NCI-H2081 (cell line): ENCODE data around the gene TTLL11.
A peak's percentile ranks its signal among the peaks of the same experiment; 100 is the strongest.

Source experiments
- DNase-seq, 2 experiments: peaks; one replicate each; lab custom pipeline; 2025; lab: John Stamatoyannopoulos, UW

TTLL11 gene

GRCh38 chr9:121785673-121786542 lies 307.2 kb downstream of the TTLL11 start:
- no peak for DNase-seq

- DNase-seq = no peak
These were observed 308.2 kb downstream of the TTLL11 start for GRCh38 chr9:121784731-121785411.

GRCh38 chr9:121783521-121784507 lies 309.3 kb downstream of the TTLL11 start:
- DNase-seq = no peak

DNA sequence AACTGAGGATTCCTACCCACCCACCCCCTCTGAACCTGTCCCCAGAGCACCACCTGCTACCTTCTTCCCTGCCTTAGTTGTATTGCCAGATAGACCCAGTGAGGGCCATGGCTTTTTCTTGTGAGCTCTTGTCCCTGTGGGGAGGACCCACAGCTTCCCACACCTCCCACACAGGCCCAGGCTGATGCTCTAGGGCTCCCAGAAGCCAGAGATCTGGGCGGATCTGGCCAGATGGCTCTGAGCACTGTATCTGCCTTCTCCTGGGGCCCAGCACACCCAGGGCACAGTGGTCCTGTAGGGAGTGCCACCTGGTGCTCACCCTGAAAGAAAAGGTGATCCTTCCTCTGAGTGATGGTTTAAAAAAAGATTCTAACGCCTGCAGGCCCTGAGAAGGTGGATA lies 310.0 kb downstream of the TTLL11 start:
- no peak for DNase-seq

GRCh38 chr9:121782514-121783110 lies 310.5 kb downstream of the TTLL11 start:
- no peak for DNase-seq

GRCh38 chr9:121781701-121782464 lies 311.2 kb downstream of the TTLL11 start:
- no peak for DNase-seq

DNA sequence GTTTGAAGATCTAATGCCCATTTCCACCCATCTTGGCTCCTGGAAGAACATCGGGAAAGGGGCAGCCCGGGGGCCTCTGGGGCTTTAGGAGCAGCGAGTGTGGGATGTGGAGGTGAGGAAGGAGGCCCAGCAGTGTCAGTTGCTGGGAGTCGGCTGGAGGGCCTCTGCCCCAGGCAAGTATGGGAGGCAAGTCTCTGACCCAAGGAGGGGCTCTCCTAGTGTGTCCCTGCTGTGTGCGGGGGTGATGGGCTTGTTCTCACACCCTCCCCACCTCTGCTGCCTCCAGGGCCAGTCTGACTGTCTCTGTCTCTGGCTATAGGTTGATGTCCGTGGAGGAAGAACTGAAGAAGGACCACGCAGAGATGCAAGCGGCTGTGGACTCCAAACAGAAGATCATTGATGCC lies 312.0 kb downstream of the TTLL11 start:
- DNase-seq = no peak

- peak in 1 of 2 experiments; percentile 57 for DNase-seq
These were observed 312.7 kb downstream of the TTLL11 start for GRCh38 chr9:121780177-121781040.

DNA sequence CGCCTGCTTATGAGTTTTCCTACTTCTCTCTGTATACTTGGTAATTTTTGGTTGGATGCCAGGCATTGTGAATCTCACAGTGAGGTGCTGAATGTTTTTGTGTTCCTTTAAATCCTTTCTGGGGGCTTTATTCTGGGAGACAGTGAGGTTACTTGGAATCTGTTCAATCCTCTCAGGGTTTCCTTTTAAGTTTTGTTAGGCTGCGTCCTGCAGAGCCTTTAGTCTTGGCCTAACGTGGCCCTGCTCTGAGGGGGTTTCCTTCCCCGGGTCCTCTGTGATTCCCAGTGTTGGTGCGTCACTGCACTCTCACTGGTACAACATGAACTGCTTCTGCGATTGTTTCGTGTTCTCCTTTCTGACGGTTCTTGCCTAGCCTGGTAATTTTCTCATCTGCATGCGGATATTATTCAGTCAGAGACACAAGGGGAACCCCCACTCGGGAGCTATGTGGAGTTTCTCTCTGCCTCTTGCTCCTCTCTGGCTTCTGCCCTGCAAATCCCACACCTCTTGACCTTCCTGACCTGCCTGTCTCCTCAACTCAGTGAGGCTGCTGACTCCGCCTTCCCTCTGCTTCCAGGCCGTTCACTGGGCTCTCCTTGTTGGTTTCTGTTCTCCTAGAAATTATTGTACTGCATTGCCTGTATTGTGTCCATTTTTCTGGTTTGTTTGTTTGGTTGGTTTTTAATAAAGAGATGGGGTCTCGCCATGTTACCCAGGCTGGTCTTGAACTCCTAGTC lies 313.6 kb downstream of the TTLL11 start:
- DNase-seq = no peak

DNA sequence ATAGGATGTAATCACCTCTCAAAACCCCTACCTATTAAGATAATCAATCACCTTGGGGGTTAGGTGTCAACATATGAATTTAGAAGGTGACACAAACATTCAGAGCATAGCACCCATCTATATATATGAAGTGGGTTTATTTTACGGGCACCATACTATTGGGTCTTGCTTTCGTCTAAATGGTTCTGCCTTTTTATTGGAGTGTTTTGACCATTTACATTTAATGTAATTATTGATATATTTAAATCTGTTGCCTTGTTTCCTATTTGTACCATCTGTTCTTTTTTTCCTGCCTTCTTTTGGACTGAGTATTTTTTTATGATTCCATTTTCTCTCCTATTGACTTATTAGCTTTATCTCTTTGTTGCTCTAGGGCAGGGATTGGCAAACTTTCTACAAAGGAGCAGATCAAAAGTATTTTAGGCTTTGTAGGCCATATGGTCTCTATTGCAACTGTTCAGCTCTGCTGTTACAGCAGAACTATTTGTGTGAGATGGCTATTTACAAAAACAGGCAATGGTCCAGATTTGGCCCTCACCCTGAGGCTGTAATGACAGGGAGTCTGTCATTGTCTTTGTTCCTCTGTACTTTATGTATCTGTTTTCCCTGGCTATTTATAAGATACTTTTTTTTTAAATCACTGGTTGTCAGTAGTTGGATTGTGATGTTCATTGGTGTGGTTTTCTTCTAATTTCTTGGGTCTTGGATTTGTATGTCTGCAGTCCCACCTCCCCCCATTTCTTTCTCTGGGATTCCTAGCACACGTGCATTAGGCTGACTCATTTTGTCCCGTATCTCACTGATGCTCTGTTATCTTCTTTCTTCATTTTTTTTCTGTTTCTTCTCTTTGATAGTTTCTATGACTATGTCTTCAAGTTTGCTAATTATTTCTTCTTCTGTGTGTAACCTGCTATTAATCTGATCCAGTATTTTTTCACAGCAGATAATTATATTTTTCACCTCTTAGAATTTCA lies 314.6 kb downstream of the TTLL11 start:
- peak in 1 of 2 experiments; percentile 23 for DNase-seq

DNA sequence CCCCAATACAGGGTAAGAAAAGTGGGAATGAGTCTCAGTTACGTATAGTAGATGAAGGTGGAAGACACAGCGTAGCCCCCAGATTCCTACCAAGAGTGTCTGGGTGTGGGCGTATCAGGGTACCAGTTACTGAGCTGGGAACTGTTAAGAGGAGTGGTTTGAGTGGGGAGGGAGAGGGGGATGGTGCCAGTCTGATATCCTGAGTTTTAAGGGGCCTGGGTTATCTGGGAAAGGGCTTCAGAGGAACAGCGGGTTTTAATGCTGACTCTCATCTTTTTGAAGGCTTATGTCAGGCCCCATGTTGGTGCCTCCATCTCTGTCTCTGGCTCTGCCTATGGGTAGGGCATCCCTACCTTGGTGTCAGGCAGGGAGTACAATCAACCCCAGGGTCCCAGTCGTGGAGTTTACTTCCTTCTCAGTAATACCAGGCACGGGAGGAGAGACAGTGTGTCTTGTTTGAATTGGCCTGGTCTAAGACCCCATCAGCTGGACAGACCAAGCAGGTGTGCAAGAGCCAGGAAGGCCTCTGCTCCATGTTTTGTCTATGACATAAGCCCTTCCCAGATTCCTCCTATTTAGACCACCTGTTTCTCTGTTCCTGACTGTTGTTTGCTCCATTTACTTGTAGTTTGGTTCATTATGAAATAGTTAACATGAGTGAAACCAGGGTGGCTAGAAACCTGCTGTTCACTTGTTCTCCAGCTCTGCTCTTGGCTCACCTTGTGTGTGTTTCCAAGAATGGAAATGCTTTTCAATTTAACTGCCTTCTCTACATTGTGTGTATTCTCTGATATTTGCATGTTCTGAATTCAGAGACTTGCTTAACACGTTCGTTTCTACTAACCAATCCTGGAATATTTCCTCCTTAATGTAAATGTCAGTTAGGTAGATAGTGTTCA lies 316.1 kb downstream of the TTLL11 start:
- DNase-seq = no peak

DNA sequence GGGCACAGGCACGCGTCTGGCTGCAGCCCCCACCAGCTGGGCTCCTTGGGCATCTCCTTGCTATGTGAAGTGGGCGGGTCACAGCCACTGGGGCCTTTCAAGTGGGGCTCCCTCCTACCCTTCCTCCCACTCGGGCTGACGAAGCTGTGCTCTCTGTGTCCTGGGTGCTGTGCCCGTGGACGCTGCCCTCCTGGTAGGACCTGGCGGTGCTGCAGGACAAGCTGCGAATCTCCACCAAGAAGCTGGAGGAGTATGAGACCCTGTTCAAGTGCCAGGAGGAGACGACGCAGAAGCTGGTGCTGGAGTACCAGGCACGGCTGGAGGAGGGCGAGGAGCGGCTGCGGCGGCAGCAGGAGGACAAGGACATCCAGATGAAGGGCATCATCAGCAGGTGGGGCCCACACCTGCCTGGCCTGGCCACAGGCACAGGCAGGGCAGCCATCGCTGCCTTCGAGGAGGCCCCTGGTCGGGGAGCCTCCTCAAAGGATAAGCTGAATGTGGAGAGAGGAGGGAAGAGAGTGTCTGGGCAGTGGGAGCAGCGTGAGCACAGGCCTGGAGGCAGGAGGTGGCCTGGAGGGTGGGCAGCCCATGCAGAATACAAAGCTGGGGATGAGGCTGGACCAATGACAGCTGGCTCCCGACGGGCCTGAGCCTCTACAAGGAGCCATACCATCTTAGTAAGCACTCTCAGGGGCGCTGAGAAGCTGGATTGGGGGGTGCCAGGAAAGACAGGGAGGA lies 316.9 kb downstream of the TTLL11 start:
- DNase-seq = no peak

DNA sequence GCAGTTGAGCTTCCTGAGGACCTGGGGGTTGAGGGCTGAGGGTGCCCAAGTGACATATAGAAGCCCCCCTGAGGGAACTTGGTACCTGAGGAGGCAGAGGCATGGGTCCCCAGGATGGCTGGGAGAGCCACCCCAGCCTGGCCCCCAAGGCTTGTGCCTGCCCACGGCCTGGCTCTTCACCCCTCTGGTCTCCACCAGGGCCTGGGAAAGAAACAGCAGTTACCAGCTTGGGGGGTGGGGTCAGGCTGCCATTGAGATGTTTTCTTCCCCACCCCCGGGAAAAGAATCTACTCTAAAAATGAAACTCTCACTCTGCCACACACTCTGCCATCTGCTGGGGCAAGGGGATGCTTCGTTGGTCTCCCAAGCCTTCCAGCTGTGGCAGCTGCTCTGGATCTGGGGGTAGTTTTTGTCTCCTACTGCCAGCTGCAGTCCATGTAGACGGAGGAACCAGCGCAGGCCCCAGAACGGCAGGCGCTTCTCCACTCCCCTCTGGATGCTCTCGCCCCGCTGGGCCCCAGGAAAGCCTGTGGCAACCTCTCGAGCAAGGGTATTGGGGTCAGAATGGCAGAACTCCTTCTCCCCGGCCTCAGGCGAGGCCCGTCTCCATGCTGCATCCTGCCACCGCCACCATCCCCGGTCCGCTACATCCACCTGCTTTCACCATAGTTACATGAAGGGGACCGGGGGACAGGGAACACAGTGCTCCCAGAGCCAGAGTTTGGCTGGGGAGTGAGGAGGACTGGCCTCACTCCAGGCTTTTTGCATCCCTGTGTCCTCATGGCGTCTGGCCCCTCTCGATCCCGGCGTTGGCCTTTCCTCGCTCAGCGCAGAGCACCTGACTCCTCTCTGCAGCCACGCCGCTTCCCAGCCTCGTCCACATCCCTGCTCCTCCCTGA lies 318.1 kb downstream of the TTLL11 start:
- DNase-seq = no peak

DNA sequence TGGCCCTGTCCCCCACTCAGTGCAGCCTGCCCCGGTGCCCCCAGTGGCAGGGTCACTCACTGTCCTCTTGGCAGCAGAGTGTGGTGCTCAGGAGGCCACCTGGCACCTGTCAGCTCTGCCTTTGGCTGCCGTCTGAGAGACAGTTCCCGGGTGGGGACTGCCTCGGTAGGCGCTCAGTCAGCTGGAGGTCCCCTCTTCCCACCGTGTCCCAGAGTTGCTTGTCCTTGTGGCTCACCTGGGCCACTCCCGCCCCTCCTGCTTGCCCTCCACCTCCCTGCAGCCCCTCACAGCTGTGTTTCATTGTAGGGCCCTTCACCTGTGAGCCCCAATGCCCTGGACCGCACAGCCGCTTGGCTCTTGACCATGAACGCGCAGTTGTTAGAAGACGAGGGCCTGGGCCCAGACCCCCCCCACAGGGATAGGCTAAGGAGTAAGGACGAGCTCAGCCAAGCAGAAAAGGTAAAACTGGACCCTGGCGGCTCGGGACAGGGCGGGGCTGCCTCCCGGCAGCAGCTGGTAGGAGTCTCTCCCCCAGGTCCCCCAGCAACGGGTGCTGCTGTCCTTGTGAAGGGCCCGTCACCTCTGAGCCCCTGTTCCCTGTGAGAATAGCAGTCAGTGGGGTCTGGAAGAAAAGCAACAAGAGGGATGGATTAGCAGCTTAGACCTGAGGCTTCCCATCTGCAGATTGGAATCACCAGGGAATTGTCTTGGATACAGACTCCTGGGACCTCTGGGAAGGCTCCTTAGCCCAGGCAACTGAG lies 319.0 kb downstream of the TTLL11 start:
- DNase-seq = no peak
